Body of pancreas (tissue), 4 donors: ENCODE measurements around the gene ANO3.

ENCODE experiments used
- CTCF ChIP-seq, 7 experiments: fragments of 450-650 bp in 4 of 7; fragments of 200-600 bp in 3 of 7; sonication (generic) in 3 of 7; IDR thresholded peaks; one replicate each; pipeline ENCODE4 v1.5.1; 2016 to 2019; ENCODE audit warnings: antibody characterized with exemption in 7 of 7
- POLR2A ChIP-seq, 3 donors: fragments of 450-650 bp; IDR thresholded peaks; one replicate each; pipeline ENCODE4 v1.6.1; 2016; ENCODE audit warnings: antibody characterized with exemption in 3 of 3, mild to moderate bottlenecking in 2 of 3

GRCh38 chr11:26330262-26330661 lies 1.7 kb upstream of the ANO3 start:
- TF ChIP-seq CTCF (IDR thresholded peaks at IDR 0.05), result no peak
- no peak for TF ChIP-seq POLR2A (IDR thresholded peaks at IDR 0.05)
